ENCODE measurements around the gene C1orf105.

GRCh38 chr1:172386046-172386445, 34.4 kb upstream of the C1orf105 start:
- TF ChIP-seq KDM1A (IDR thresholded peaks at IDR 0.05; ENCODE audit: borderline replicate concordance) (no peak), POLR2AphosphoS5 (IDR thresholded peaks at IDR 0.05; ENCODE audit: low read length) (no peak), CTCF (IDR thresholded peaks at IDR 0.05 in 2 of 3, conservative IDR thresholded peaks at IDR 0.05 in 1 of 3; ENCODE audit: control insufficient read depth in 2 of 3, extremely low read depth in 1 of 3, insufficient read depth in 1 of 3, low read depth in 3 of 3, low read length in 3 of 3) (no peak), RB1 (IDR thresholded peaks at IDR 0.05; ENCODE audit: borderline replicate concordance) (no peak), HDGF (IDR thresholded peaks at IDR 0.05) (no peak), KAT2A (conservative IDR thresholded peaks at IDR 0.05; ENCODE audit: control insufficient read depth, low read depth, low read length) (no peak), EZH2 (IDR thresholded peaks at IDR 0.05; ENCODE audit: borderline replicate concordance, control insufficient read depth, low read depth, low read length) (no peak), POLR2A (IDR thresholded peaks at IDR 0.05; ENCODE audit: low read depth, low read length) (no peak), TBL1XR1 (IDR thresholded peaks at IDR 0.05; ENCODE audit: low read depth, low read length) (no peak)

All from GM12878 (cell line).